Neural cell (in vitro differentiated cells): ENCODE results near the gene ALX3. TPM values are rescaled to one million over a fixed set of nuclear protein-coding genes. Genes with fewer than 3 reads are reported as not detected.

ENCODE experiments used
- H2AFZ ChIP-seq: fragments of 200-600, 300-800 bp; sonication (generic), shearing (Covaris generic); 2 replicates; pipeline ENCODE4 v1.6.0; 2014; ENCODE audit warnings: low read depth, mild to moderate bottlenecking, antibody characterized with exemption, low read length, moderate library complexity
- H3F3A ChIP-seq: fragments of 200-600 bp; shearing (Covaris generic); 2 replicates; pipeline ENCODE4 v1.6.1; 2016; ENCODE audit warnings: mild to moderate bottlenecking, moderate library complexity, mixed read lengths, antibody characterized with exemption, low read length; ENCODE audit not compliant: insufficient read depth, poor library complexity, severe bottlenecking
- H3K27ac ChIP-seq: fragments of 200-600, 300-800 bp; sonication (generic), shearing (Covaris generic); 2 replicates; pipeline ENCODE4 v1.5.1; 2014; ENCODE audit warnings: mild to moderate bottlenecking, low read length, moderate library complexity
- H3K27me3 ChIP-seq: fragments of 300-800, 200-600 bp; sonication (generic), shearing (Covaris generic); 2 replicates; pipeline ENCODE4 v1.6.0; 2014; ENCODE audit warnings: mild to moderate bottlenecking, low read depth, low read length, moderate library complexity; ENCODE audit not compliant: insufficient read depth
- H3K36me3 ChIP-seq: fragments of 300-800, 200-600 bp; sonication (generic), shearing (Covaris generic); 2 replicates; pipeline ENCODE4 v1.5.1; 2014; ENCODE audit warnings: mild to moderate bottlenecking, antibody characterized with exemption, low read length, moderate library complexity; ENCODE audit not compliant: insufficient read depth
- H3K4me2 ChIP-seq: fragments of 300-800, 200-600 bp; sonication (generic), shearing (Covaris generic); 2 replicates; pipeline ENCODE4 v1.6.0; 2014; ENCODE audit warnings: mild to moderate bottlenecking, low read length
- H3K4me3 ChIP-seq: fragments of 300-800, 200-600 bp; sonication (generic), shearing (Covaris generic); 2 replicates; pipeline ENCODE4 v1.5.1; 2014; ENCODE audit warnings: mild to moderate bottlenecking, low read length, moderate library complexity
- H3K79me2 ChIP-seq: fragments of 200-600 bp; shearing (Covaris generic); replicated peaks from 2 replicates; pipeline ENCODE4 v1.6.0; 2014; ENCODE audit warnings: mild to moderate bottlenecking, low read length, moderate library complexity; ENCODE audit not compliant: insufficient read depth
- H3K9ac ChIP-seq: fragments of 300-800, 200-600 bp; sonication (generic), shearing (Covaris generic); 2 replicates; pipeline ENCODE4 v1.6.1; 2016; ENCODE audit warnings: mild to moderate bottlenecking, low read length, mixed read lengths
- H3K9me2 ChIP-seq: fragments of 200-600 bp; shearing (Covaris generic); 2 replicates; pipeline ENCODE4 v1.6.1; 2016; ENCODE audit warnings: mild to moderate bottlenecking, low read length, mixed read lengths; ENCODE audit not compliant: insufficient read depth
- H3K9me3 ChIP-seq: fragments of 200-600, 300-800 bp; sonication (generic), shearing (Covaris generic); 2 replicates; pipeline ENCODE4 v1.6.1; 2016; ENCODE audit warnings: mild to moderate bottlenecking, mixed run types, low read length, moderate library complexity, mixed read lengths
- H4K20me1 ChIP-seq: fragments of 200-600 bp; shearing (Covaris generic); 2 replicates; pipeline ENCODE4 v1.6.1; 2016; ENCODE audit warnings: mild to moderate bottlenecking, mixed run types; ENCODE audit not compliant: insufficient read depth
- EP300 ChIP-seq: fragments of 450-650 bp; conservative IDR thresholded peaks from 2 replicates; pipeline ENCODE4 v1.6.1; 2014; ENCODE audit warnings: antibody characterized with exemption, mild to moderate bottlenecking, moderate library complexity; ENCODE audit not compliant: poor library complexity, severe bottlenecking
- EZH2 ChIP-seq: fragments of 200-600, 300-800 bp; shearing (Covaris generic), sonication (generic); IDR thresholded peaks from 2 replicates; pipeline ENCODE4 v1.6.1; 2014; ENCODE audit warnings: antibody characterized with exemption, low read length, borderline replicate concordance, mild to moderate bottlenecking; ENCODE audit not compliant: insufficient read depth, poor library complexity, severe bottlenecking
- MXI1 ChIP-seq: fragments of 450-650 bp; conservative IDR thresholded peaks from 2 replicates; pipeline ENCODE4 v1.6.1; 2014; ENCODE audit warnings: antibody characterized with exemption, mild to moderate bottlenecking; ENCODE audit not compliant: poor library complexity, severe bottlenecking
- POLR2AphosphoS5 ChIP-seq: IDR thresholded peaks from 2 replicates; pipeline ENCODE4 v1.6.1; 2012
- RAD21 ChIP-seq: fragments of 450-650 bp; conservative IDR thresholded peaks from 2 replicates; pipeline ENCODE4 v1.6.1; 2014; ENCODE audit warnings: antibody characterized with exemption, mild to moderate bottlenecking, moderate library complexity
- SMC3 ChIP-seq: fragments of 450-650 bp; conservative IDR thresholded peaks from 2 replicates; pipeline ENCODE4 v1.6.1; 2014; ENCODE audit warnings: antibody characterized with exemption, mild to moderate bottlenecking, moderate library complexity; ENCODE audit not compliant: poor library complexity
- TAF1 ChIP-seq: IDR thresholded peaks from 2 replicates; pipeline ENCODE4 v1.6.1; 2012; ENCODE audit warnings: low read depth
- polyA minus RNA-seq: library from RNA; depleted of rRNA, polyadenylated mRNA; stranded (reverse); fragments of >200 nt; gene quantifications from 2 replicates; pipeline ENCODE4 v1.2.3, GENCODE V29; 2014
- polyA plus RNA-seq: library from polyadenylated mRNA; depleted of rRNA; stranded (reverse); fragments of >200 nt; gene quantifications from 2 replicates; pipeline ENCODE4 v1.2.3, GENCODE V29; 2014
- TF ChIP-seq, protein P1 (sequence below): fragments of 450-650 bp; IDR thresholded peaks from 2 replicates; pipeline ENCODE4 v1.5.1; 2014; ENCODE audit warnings: antibody characterized with exemption, mild to moderate bottlenecking, moderate library complexity; ENCODE audit not compliant: poor library complexity, severe bottlenecking
- TF ChIP-seq, protein P2 (sequence below): IDR thresholded peaks from 2 replicates; pipeline ENCODE4 v1.6.1; 2012; ENCODE audit warnings: borderline replicate concordance

The ALX3 gene
- not detected in 2 replicates for polyA plus RNA-seq
- not detected in 2 replicates for polyA minus RNA-seq

DNA sequence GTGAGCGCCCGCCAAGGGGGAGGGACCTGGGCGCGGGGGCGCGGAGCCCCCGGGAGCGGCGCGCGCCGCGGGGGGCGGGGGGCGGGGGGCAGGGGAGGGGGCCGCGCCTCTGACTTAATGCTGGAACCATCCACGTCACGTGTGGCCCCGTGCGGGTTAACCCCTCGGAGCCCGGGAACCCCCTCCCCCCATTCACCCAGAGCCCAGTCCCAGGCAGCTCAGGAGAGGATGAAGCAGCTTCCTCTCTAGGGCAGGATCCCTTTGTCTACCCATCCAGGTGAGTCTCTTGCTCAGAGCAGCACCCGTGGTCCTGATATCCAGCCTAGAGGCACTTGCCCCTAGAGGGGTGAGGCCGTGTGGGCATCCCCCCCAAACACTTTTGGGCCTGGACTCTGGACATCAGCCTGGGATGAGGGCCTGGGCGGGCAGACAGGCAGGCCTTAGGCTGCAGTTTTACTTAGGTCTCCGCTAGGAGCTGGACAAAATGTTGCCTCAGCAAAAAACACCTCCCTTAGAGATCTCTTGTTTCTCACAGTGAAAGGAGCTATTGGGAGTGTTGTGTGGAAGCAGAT lies at the start of gene ALX3:
ALX3 (minus strand) TSS at position 2 of the 572 bp plus-strand sequence. CDS start 60 bp downstream, outside the sequence.
- H3K4me2 ChIP-seq: no peak within 1 kb of the TSS
- H3K9ac ChIP-seq: no peak within 1 kb of the TSS
- H3K9me2 ChIP-seq: no peaks in the 10 kb centered on the region
- no peak within 1 kb of the TSS for H3K27ac ChIP-seq
- peaks cover 90% of the 10 kb centered on the region for H3K27me3 ChIP-seq
- TF ChIP-seq SMC3 (no peak), POLR2AphosphoS5 (peak; percentile 3)
- no peaks in the 10 kb centered on the region for H3F3A ChIP-seq
- H3K4me3 ChIP-seq: no peak within 1 kb of the TSS
- no peaks in the 10 kb centered on the region for H3K79me2 ChIP-seq
- no peaks in the 10 kb centered on the region for H4K20me1 ChIP-seq
- no peaks in the 10 kb centered on the region for H3K9me3 ChIP-seq
- H2AFZ ChIP-seq: no peak within 1 kb of the TSS
- no peaks in the 10 kb centered on the region for H3K36me3 ChIP-seq

DNA sequence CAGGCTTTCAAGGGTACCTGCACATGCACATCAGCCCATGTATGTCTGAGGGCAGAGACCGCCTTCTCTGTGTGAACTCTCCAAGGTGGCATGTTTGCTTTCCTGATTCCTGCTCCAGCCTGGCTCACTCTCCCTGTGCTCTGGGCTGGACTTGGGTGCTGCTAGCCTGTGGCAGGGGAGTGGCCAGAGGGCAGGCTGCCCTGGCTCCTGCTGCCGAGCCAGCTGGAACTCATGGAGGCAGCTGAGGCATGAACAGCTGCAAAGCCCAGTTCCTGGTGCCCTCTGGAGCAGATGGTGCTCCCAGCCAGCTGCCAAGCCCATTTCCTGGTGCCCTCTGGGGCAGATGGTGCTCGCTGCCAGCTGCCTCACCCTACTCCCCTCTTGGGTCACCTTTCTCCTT lies 49.4 kb upstream of the ALX3 start:
- Histone ChIP-seq H3K4me3 (no peak overlapping the region), H3K9ac (no peak overlapping the region), H2AFZ (no peak overlapping the region), H3K4me2 (no peak overlapping the region), H3K27ac (no peak overlapping the region), H3K9me2 (no peaks in the 10 kb centered on the region), H3K36me3 (no peaks in the 10 kb centered on the region), H4K20me1 (no peaks in the 10 kb centered on the region), H3K79me2 (no peaks in the 10 kb centered on the region), H3K27me3 (no peaks in the 10 kb centered on the region), H3K9me3 (no peaks in the 10 kb centered on the region), H3F3A (no peaks in the 10 kb centered on the region)
- TF ChIP-seq MXI1: no peak

DNA sequence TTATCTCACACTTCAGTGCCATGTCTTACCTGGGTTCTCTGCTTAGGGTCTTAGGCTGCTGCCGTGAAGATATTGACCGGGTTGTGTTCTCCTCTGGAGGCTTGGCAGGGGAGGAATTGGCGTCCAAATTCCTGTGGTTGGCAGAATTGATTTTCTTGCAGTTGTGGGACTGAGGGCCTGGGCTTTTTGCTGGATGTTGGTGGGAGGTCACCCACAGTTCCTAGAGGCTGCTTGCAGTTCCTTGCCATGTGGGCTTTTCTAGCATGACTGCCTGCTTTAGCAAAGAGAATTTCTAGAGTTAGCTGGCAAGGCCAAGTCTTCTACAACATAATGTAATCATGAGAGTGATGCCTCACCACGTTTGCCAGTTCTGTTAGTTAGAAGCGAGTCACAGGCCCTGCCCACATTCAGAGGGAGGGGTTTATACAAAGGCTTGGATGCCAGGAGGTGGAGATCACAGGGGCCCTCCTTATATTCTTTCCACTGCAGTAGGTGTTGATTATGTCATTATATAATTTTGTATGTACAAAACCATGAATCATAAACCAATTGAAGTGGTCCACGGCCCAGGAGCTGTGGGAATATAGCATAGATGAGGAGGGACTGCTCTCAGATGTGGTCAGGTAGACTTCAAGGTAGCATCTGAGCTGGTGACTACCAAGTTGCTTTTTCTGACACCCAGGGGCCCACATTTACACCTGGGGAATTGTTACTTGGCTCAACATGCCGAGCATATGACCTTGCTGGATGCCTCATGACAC lies 48.3 kb upstream of the ALX3 start:
- Histone ChIP-seq H3K9me2 (no peaks in the 10 kb centered on the region), H2AFZ (no peak overlapping the region), H3K9me3 (no peaks in the 10 kb centered on the region), H3K79me2 (no peaks in the 10 kb centered on the region), H3F3A (no peaks in the 10 kb centered on the region), H3K27ac (no peak overlapping the region), H3K36me3 (no peaks in the 10 kb centered on the region), H3K4me2 (no peak overlapping the region), H4K20me1 (no peaks in the 10 kb centered on the region), H3K27me3 (no peaks in the 10 kb centered on the region), H3K4me3 (no peak overlapping the region), H3K9ac (no peak overlapping the region)
- TF ChIP-seq SMC3: no peak
- TF ChIP-seq POLR2AphosphoS5: no peak
- TF ChIP-seq, protein P1, sequence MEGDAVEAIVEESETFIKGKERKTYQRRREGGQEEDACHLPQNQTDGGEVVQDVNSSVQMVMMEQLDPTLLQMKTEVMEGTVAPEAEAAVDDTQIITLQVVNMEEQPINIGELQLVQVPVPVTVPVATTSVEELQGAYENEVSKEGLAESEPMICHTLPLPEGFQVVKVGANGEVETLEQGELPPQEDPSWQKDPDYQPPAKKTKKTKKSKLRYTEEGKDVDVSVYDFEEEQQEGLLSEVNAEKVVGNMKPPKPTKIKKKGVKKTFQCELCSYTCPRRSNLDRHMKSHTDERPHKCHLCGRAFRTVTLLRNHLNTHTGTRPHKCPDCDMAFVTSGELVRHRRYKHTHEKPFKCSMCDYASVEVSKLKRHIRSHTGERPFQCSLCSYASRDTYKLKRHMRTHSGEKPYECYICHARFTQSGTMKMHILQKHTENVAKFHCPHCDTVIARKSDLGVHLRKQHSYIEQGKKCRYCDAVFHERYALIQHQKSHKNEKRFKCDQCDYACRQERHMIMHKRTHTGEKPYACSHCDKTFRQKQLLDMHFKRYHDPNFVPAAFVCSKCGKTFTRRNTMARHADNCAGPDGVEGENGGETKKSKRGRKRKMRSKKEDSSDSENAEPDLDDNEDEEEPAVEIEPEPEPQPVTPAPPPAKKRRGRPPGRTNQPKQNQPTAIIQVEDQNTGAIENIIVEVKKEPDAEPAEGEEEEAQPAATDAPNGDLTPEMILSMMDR: no peak
- no peak for TF ChIP-seq RAD21
- no peak for TF ChIP-seq MXI1
- TF ChIP-seq EP300: no peak
- TF ChIP-seq EZH2: no peak
- TF ChIP-seq, protein P2, sequence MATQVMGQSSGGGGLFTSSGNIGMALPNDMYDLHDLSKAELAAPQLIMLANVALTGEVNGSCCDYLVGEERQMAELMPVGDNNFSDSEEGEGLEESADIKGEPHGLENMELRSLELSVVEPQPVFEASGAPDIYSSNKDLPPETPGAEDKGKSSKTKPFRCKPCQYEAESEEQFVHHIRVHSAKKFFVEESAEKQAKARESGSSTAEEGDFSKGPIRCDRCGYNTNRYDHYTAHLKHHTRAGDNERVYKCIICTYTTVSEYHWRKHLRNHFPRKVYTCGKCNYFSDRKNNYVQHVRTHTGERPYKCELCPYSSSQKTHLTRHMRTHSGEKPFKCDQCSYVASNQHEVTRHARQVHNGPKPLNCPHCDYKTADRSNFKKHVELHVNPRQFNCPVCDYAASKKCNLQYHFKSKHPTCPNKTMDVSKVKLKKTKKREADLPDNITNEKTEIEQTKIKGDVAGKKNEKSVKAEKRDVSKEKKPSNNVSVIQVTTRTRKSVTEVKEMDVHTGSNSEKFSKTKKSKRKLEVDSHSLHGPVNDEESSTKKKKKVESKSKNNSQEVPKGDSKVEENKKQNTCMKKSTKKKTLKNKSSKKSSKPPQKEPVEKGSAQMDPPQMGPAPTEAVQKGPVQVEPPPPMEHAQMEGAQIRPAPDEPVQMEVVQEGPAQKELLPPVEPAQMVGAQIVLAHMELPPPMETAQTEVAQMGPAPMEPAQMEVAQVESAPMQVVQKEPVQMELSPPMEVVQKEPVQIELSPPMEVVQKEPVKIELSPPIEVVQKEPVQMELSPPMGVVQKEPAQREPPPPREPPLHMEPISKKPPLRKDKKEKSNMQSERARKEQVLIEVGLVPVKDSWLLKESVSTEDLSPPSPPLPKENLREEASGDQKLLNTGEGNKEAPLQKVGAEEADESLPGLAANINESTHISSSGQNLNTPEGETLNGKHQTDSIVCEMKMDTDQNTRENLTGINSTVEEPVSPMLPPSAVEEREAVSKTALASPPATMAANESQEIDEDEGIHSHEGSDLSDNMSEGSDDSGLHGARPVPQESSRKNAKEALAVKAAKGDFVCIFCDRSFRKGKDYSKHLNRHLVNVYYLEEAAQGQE: no peak
- TF ChIP-seq TAF1: no peak
